Ecto neural progenitor cell (in vitro differentiated cells): Measurements from ENCODE around the gene ACTRT2.

Experiments used
- DNase-seq: peaks from one replicate; pipeline ENCODE4 v3.0.0-alpha.2; 2018; ENCODE audit warnings: low spot score

Gene ACTRT2

GRCh38 chr1:3021233-3021671 lies at the start of gene ACTRT2:
ACTRT2 (plus strand) TSS chr1:3021467; CDS start chr1:3021687, 220 bp downstream.
- DNase-seq: no peak

- DNase-seq: no peak
Measured at GRCh38 chr1:2971609-2972008, 49.7 kb upstream of the ACTRT2 start.

GRCh38 chr1:2972011-2972878 lies 49.0 kb upstream of the ACTRT2 start:
- no peak for DNase-seq

- no peak for DNase-seq
Measured at GRCh38 chr1:2972879-2973575, 48.2 kb upstream of the ACTRT2 start.

- DNase-seq: no peak
Measured at GRCh38 chr1:2973601-2974593, 47.4 kb upstream of the ACTRT2 start.

GRCh38 chr1:2974701-2975301 lies 46.5 kb upstream of the ACTRT2 start:
- DNase-seq: no peak

- no peak for DNase-seq
Measured at GRCh38 chr1:2975466-2976179, 45.6 kb upstream of the ACTRT2 start.

GRCh38 chr1:2976180-2976562 lies 45.1 kb upstream of the ACTRT2 start:
- no peak for DNase-seq

GRCh38 chr1:2977886-2978611 lies 43.2 kb upstream of the ACTRT2 start:
- DNase-seq: no peak

GRCh38 chr1:2978691-2979190 lies 42.5 kb upstream of the ACTRT2 start:
- no peak for DNase-seq

GRCh38 chr1:2979191-2980072 lies 41.8 kb upstream of the ACTRT2 start:
- no peak for DNase-seq

- no peak for DNase-seq
Measured at GRCh38 chr1:2980073-2980791, 41.0 kb upstream of the ACTRT2 start.

- DNase-seq: no peak
Measured at GRCh38 chr1:2980849-2981248, 40.4 kb upstream of the ACTRT2 start.

- DNase-seq: no peak
Measured at GRCh38 chr1:2981388-2981787, 39.9 kb upstream of the ACTRT2 start.

- no peak for DNase-seq
Measured at GRCh38 chr1:2981981-2982614, 39.2 kb upstream of the ACTRT2 start.

GRCh38 chr1:2982615-2983318 lies 38.5 kb upstream of the ACTRT2 start:
- no peak for DNase-seq

GRCh38 chr1:2983319-2983705 lies 38.0 kb upstream of the ACTRT2 start:
- no peak for DNase-seq
